GM10266 (cell line): Measurements from ENCODE around the gene BCDIN3D.

Experiments used
- DNase-seq: peaks from one replicate; pipeline ENCODE4 v3.0.0; 2012; ENCODE audit errors: extremely low spot score
- CTCF ChIP-seq: IDR thresholded peaks from 2 replicates; pipeline ENCODE4 v1.5.1; 2012; ENCODE audit warnings: mild to moderate bottlenecking, low read depth; ENCODE audit not compliant: control insufficient read depth, insufficient read depth; ENCODE audit errors: missing control alignments

The BCDIN3D gene

GRCh38 chr12:49811961-49812401 is 30.9 kb downstream of the BCDIN3D start:
- DNase-seq = no peak
- TF ChIP-seq CTCF = no peak

- no peak for DNase-seq
- no peak for TF ChIP-seq CTCF
Measured at GRCh38 chr12:49811136-49811535, 31.8 kb downstream of the BCDIN3D start.

GRCh38 chr12:49809906-49810389 is 33.0 kb downstream of the BCDIN3D start:
- DNase-seq = no peak

GRCh38 chr12:49809381-49809905 is 33.5 kb downstream of the BCDIN3D start:
- no peak for TF ChIP-seq CTCF
- no peak for DNase-seq

More at GRCh38 chr12:49809906-49810389, 33.0 kb downstream of the BCDIN3D start:
- no peak for TF ChIP-seq CTCF

GRCh38 chr12:49808686-49809380 is 34.1 kb downstream of the BCDIN3D start:
- DNase-seq = no peak
- no peak for TF ChIP-seq CTCF

GRCh38 chr12:49807991-49808580 is 34.8 kb downstream of the BCDIN3D start:
- TF ChIP-seq CTCF = no peak
- DNase-seq = no peak

- TF ChIP-seq CTCF = no peak
- no peak for DNase-seq
Measured at GRCh38 chr12:49806877-49807276, 36.0 kb downstream of the BCDIN3D start.
